NK-92 (cell line): ENCODE measurements around the gene PIWIL4.
"Not testable (repeated sequence)": the region's sequence is repeated elsewhere in the genome, so short reads cannot be mapped to it uniquely, and the experiment has no call there.

Experiments used
- DNase-seq: peaks from one replicate; lab custom pipeline; 2025; ENCODE audit not compliant: unreplicated experiment; lab: John Stamatoyannopoulos, UW

Gene PIWIL4

DNA sequence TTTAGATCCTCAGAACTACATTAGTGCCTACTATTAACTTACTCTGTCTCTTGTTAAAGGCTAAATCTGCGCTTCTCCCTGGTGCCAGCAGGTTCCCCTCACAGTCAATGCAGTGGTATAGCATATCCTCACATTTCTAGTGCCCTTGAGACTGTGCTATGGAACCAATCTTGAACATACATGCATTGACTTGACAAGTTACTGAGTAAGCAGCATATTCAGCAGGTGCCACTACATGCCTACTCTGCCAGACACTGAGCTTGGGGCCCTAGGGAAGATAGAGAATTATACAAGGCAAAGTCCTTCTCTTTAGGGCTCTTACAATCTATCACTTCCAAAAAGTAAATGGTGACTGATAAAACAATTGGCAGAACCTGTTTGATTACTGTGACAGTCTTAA is 20.3 kb upstream of the PIWIL4 start:
- no peak for DNase-seq

DNA sequence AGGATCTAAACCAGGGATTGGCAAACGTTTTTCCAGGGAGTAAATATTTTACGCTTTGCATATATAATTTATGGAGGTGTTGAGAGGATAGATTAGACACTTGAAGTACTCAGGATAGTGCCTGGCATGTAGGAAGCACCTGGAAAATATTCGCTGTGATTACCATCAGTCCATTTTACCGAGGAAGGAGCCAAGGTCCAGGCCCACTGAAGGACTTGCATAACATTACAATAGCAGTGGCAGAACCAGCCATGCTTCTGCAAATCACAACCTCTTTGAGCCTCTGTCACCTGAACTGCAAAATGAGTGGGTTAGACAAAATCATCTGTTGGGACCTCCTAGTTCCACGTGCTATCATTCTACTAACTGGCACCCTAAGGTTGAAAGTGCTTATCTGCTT is 18.0 kb upstream of the PIWIL4 start:
- DNase-seq, result no peak

DNA sequence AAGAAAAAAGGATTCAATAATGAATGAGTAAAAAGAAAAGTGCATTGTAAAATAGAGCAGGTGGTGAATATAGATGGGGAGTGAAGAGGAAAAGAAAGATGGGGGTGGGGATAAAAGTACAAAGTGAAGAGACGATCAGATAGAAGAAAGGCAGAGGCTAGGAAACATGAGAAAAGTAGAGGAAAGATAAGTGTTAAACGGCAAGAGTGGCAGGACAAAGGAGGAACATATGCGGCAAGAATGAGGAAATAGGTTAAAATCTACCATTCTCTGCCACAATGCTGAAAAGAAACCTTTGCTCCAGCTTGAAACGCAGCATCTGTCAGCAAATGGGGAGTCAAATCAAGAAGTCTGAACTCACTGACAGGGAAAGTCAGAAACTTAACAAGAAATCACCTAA is 16.7 kb upstream of the PIWIL4 start:
- DNase-seq, result no peak

DNA sequence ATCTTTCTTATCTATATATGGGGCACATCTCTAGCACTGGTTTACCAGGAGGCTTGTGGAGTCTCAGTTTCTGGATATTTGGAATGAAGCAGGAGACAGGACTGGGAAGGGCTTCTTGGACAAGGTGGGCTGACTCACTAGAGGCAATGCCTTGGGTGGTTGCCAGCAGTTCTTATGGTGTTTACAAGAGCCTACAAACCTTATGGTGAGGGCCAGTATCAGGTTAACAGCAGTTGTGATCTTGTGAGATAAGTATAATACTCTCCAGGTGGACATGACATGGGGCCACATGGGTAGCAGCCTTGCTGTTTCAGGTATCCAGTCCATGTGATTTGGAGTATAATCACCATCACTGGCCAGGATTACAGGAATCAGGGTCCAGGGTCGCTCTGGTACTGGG is 13.2 kb upstream of the PIWIL4 start:
- DNase-seq, result no peak

DNA sequence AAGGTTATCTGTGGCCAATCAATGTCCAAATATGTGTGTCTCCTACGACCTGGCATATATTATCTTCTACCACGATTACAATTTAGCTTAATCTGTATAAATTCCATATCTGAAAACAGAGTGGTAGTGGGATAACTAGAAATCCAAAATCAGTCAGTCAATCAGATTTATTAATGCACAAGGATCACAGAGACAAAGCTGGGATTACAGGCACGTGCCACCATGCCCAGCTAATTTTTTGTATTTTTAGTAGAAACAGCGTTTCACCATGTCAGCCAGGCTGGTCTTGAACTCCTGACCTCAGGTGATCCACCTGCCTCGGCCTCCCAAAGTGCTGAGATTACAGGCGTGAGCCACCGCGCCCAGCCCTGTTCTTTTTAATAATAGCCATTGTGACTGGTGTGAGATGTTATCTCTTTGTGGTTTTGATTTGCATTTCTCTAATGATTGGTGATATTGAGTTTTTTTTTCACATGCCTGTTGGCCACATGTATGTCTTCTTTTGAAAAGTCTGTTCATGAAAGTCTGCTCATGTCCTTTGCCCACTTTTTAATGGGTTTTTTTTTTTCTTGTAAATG is 11.3 kb upstream of the PIWIL4 start:
- not testable (repeated sequence) for DNase-seq

DNA sequence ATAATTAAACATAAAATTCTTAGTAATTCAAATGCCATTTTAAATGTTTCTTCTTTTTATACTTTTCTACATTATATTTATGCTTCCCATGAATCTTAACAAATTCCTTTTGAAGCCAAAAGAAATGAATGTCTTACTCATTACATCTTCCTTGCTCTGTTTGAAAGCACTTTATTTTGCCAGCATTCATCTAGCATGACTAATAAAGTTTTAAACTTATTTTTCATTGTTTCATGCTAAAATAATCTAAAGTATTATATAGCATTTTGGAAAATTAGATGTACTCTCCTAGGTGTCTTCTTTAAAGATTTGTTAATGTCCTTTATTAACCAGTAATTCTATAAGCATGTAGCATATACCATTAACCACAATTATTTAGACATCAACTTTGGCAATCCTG is 9.7 kb upstream of the PIWIL4 start:
- DNase-seq, result no peak

DNA sequence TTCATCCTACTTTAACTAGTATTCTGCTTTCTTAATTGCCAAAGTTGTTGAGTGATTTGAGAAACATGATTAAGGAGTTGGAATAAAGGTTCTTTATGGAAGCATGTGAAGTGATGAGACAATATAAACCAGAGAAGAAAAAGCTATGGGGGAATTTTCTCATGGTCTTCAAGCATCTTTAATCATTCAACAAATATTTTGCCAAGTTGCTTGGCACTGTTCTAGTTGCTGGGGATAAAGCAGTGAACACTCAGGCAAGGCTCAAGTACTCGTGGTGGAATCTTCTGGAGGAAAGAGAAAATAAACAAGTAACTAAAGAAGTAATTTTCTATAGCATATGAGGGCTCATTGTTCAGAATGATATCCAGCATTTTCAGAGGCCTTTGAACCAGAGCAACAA is 9.2 kb upstream of the PIWIL4 start:
- DNase-seq, result no peak

DNA sequence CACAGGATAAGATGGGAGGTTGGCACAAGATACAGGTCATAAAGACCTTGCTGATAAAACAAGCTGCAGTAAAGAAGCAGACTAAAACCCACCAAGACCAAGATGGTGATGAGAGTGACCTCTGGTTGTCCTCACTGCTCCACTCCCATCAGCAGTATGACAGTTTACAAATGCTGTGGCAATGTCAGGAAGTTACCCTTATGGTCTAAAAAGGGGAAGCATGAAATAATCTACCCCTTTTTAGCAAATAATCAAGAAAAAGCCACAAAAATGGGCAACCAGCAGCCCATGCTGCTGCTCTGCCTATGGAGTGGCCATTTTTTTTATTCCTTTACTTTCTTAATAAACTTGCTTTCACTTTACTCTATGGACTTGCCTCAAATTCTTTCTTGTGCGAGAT is 8.7 kb upstream of the PIWIL4 start:
- DNase-seq, result no peak

DNA sequence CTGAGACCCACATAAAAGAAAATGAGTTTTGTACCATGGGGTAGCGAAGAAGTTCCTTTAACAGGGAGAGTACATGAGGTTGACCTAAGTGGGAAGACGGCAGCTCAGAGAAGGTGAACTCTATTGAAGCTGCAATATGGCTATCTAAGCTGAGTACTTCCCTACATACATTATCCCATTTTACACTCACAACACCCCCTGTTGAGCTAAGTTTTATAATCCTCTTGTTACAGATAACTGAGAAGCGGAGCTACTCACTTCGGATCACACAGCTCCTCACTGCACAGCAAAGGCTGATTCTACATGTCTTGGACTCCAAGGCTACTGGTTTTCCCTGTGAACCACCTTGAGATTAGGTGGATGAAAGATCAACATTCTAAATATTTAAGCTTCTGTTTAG is 8.2 kb upstream of the PIWIL4 start:
- DNase-seq, result no peak

DNA sequence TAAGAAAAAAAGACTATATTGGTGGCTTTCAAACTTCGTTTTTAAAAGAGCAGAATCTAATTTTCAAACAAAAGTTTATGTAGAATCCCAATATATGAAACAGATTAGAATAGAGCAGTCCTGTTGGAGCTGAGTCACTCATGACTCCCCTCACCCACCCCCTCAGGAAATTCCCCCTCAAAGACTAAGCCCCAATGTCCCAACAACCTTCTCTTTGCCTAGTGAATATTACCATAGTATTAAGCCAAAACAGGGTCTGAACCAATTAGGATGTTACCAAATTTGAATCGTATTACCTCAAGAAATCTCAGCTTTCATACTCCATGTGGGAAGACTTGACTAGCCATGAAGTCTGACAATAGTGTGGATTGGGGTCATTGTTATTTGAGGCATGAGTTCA is 7.8 kb upstream of the PIWIL4 start:
- DNase-seq, result no peak

DNA sequence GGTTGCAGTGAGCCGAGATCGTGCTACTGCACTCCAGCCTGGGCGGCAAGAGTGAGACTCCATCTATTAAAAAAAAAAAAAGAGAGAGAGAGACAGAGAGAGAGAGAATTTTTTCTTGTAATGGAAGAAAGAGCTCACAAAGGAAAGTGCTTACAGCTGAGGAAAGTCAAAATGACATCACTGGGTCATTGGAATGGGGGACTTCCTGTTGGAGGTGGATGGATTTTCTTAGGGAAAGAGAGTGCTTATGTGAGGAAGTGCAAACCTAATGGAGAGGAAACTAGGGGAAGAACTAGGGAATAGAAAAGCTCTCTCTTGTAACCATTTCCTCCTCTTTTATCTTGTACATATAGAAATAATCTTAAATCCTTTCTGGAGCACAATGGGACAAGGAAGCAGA is 6.3 kb upstream of the PIWIL4 start:
- DNase-seq, result no peak

DNA sequence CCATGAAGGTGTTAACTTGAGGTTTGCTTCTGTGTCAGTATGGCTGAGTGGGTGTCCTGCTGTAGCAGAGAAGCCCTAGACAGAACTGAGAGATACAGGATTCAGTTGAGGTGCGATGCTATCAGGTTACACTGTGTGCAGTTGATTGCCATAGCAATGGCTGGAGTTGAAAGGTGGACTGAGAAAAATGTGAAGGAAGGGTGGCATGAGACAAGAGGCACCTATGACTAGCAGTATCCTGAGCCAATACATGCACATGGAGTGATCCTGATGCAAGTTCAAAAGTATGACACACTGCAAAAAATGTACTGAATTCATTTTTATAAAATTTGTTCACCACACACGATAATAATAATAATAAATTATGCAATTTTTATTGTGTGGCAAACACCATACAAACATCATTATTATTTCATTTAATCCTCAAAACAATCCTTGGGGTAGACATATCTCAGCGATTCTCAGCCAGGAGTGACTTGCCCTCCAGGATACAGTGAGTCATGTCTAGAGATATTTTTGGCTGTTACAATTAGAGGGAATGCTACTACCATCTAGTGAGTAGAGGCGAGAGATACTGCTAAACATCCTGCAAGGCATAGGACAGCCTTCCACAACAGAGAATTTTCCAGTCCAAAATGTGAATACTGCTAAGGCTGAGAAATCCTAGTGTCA is 3.9 kb upstream of the PIWIL4 start:
- DNase-seq, result no peak

DNA sequence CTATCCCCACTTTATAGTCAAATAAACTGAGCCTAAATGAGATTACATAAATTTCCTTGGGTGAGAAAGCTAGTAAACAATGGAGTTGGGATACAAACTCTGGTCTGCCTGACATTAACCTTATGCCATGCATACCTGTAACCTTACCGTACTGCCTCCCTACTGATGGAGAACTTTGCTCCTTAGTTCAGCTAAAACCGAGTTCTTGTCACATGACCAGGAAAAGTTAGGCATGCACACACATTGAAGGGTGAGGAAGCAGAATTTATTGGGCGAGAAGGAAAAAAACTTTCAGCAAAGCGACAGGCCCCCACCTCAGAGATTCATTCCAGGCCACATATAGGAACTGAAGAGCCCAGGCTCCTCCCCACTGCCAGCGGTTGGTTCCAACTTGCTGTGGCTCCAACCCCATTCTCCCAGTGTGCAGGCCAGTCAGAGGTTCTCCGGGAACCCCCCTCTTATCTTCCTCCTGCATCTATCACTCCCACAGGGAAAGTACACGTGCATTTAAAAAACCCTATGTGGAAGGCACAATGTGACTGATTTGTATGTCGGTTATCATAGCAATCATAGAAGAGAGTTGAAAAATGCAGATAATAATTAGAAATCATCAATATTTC is 3.2 kb upstream of the PIWIL4 start:
- no peak for DNase-seq

DNA sequence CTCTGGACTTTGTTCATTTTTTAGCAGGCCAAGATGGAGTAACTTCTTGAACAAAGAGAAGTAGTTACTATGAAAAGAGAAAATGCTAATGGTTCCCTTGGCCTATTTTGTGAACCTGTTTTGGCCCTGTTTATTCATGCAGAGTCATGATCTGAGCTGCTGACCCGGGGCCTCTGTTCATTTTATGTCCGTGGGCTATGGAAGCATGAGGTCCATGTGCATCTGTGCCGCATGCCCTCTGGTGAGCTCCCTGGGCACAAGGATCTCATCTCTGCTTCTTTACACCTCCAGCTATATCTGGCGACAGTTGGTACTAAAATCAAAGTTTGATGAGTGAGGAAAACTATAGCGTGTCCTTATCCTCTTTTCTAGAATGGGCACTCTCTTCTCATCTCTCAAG is 1.0 kb downstream of the PIWIL4 start:
- DNase-seq, result no peak

DNA sequence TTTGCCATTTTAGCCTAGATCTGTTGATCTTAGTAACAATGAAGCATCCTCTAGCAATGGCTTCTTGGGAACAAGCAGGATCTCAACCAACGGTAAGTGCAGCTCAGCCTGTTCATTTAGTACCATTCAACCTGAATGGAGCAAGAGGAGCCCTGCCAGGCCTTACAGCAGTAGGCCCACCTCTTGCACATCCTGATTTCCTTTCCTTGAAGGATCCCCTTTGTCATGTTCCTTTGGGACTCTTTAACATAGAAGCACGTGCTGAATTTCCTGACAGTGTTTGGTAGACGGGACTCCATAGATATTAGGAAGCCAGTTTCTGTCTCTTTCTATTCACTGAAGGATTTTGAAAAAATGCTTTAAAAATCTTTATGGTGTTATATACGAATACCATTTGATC is 1.5 kb downstream of the PIWIL4 start:
- no peak for DNase-seq

DNA sequence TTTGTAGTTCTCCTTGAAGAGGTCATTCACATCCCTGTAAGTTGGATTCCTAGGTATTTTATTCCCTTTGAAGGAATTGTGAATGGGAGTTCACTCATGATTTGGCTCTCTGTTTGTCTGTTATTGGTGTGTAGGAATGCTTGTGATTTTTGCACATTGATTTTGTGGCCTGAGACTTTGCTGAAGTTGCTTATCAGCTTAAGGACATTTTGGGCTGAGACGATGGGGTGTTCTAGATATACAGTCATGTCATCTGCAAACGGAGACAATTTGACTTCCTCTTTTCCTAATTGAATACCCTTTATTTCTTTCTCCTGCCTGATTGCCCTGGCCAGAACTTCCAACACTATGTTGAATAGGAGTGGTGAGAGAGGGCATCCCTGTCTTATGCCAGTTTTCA is 5.8 kb downstream of the PIWIL4 start:
- not testable (repeated sequence) for DNase-seq

DNA sequence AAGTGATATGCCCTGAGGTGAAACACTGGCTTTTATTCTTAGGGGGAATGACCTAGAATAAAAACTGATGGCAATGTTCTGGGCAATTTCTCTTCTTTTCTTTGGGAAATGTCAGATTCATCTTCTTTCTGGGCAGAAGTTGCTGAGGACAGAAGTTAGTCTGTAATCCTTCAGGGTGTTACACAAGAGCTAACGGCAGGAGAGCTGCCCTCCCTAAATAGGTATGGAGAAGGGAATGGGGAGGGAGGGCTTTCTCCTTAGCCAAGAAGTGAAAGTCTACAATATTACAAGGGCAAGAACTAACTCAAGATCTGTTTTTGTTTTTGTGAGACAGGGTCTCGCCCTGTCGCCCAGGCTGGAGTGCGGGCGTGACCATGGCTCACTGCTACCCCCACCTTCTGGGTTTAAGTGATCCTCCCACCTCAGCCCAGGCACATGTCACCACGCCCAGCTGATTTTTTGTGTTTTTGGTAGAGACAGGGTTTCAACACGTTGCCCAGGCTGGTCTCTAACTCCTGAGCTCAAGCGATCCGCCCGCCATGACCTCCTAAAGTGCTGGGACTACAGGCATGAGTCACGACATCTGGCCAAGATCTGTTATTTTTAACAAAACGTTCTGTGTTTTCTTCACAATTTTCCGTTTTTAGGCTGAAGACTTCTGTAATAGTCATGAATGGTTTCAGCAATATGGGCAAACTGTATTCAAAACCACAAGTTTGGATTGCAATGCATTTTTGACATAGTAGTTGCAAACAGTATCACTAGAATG is 7.2 kb downstream of the PIWIL4 start:
- DNase-seq, result no peak

DNA sequence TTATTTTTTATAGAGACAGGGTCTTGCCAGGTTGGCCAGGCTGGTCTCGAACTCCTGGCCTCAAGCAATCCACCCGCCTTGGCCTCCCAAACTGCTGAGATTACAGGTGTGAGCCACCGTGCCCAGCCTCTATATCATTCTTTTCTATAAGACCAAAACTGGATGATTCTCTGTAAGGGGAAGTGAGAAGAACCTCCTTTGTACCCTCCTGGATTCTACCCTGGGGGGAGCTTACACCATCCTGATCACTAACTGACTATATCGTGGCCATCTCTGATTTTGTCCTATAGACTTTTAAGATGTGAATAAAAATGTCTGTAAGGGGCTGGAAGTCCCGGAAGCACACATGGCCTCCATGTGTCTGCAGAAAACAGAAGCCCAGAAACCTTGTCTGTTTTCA is 9.1 kb downstream of the PIWIL4 start:
- DNase-seq, result no peak

DNA sequence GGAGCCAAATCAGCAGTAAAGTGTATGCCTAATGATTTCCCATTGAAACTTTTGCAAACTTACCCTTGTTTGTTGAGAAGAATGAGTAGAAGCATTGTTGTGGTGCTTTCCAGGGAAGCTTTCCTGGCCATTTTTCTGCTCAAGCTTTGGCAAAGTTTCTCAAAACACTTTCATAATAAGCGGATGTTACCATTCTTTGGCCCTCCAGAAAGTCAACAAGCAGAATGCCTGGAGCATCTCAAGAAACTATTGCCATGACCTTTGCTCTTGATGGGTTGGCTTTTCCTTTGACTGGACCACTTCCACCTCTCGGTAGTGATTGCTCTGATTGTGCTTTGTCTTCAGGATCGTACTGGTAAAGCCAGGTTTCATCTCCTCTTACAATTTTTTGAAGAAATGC is 10.7 kb downstream of the PIWIL4 start:
- DNase-seq, result no peak

DNA sequence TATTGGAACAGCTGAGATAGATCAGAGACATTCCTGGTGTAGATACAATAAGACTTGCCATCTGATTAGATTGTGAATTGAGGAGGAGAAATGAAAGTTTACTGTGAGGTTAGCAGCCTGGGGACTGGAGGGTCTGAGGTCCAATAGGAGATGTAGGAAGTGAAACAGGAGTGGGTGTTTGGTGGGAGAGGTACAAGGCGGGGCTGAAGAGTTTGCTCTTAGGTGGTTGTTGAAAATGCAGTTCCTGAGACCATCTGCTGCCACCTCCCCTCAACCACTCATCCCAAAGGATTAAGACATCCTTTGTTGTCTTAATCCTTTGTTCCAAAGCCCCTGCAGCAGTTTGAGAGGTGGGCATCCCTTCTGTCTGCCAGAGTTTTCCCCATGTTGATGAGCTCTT is 14.8 kb downstream of the PIWIL4 start:
- no peak for DNase-seq

DNA sequence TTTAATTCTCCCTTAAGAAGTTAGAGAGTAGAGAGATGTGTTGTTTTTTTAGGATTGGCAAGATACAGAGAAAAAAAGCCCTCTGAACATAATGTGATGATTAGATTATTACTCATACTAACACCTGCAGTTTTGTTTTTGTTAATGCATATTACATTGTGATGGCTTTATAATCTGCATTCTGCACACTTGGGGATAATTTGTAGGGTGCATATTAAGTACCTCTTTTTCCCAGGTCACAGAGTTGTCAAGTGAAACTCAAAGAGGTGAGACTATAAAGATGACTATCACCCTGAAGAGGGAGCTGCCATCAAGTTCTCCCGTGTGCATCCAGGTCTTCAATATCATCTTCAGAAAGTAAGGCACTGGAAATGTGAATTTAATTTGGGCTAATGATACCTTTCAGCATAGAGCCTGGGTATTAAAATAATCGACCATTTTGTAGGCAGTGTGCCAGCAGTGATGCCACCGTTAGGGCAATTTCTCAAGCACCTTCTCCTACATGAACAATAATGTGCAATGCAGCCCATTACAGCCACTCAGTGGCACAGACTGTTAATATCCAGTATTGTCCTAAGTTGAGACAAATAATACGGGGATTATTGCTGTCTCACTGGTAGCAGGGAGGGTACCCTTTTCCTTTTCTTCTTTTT is 16.2 kb downstream of the PIWIL4 start:
- DNase-seq, result no peak
